HepG2 (cell line): Measurements from ENCODE around the gene MTHFS. TPM values are rescaled to one million over a fixed set of nuclear protein-coding genes. Genes with fewer than 3 reads are reported as not detected.

ENCODE experiments used
- ATAC-seq: fragments of 200-7000 bp; cut with Tn5 transposase; 3 replicates; pipeline ENCODE4 v1.9.1; 2020; ENCODE audit warnings: mild to moderate bottlenecking, moderate library complexity
- BruUV-seq: library from RNA; stranded (reverse); fragments of 400-500 nt; replicated peaks from 2 replicates; lab custom pipeline; 2021; lab: Mats Ljungman, UMichigan
- CTCF ChIA-PET: fragments of 300-600 bp; formaldehyde crosslinking; extraction: SDS; loops from one replicate; lab custom pipeline; 2021; ENCODE audit warnings: low total read pairs, inconsistent platforms, low intra/inter-chr PET ratio; lab: Yijun Ruan, JAX
- POLR2A ChIA-PET: fragments of 350-600 bp; sonication (Branson Sonifier 250); formaldehyde crosslinking; loops from one replicate; lab custom pipeline; 2020; ENCODE audit warnings: antibody characterized with exemption, inconsistent platforms; lab: Yijun Ruan, JAX
- DNase-seq: peaks from one replicate; pipeline ENCODE4 v3.0.0-alpha.2; 2015; ENCODE audit warnings: low spot score
- FAIRE-seq: peaks from 3 replicates; lab custom pipeline; 2011; peaks lifted over from hg19 to GRCh38; lab: Jason Lieb, UNC
- H2AFZ ChIP-seq: one replicate; pipeline ENCODE4 v1.6.1; 2011; ENCODE audit warnings: low read length, inconsistent platforms
- H3K27ac ChIP-seq: fragments of 300-600 bp; 3 replicates; pipeline ENCODE4 v1.8.0; 2011; ENCODE audit warnings: mixed run types, mild to moderate bottlenecking, mixed read lengths, low read length, inconsistent platforms; ENCODE audit not compliant: insufficient read depth; ENCODE audit errors: extremely low read length
- H3K27me3 ChIP-seq, 2 experiments: fragments of 200-600 bp in 1 of 2; 2 replicates in 1 of 2; 3 replicates in 1 of 2; pipeline versions ENCODE4 v1.6.0 to v1.8.0; 2011; ENCODE audit warnings: low read length in 2 of 2, mild to moderate bottlenecking in 2 of 2, moderate library complexity in 2 of 2, inconsistent platforms in 1 of 2; ENCODE audit not compliant: insufficient read depth in 2 of 2, control insufficient read depth in 1 of 2
- H3K36me3 ChIP-seq, 2 experiments: fragments of 200-600 bp in 1 of 2; replicated peaks in 1 of 2; 2 replicates in 1 of 2; 3 replicates in 1 of 2; pipeline versions ENCODE4 v1.5.1 to v1.8.0; 2011; ENCODE audit warnings: low read length in 2 of 2, inconsistent platforms in 1 of 2; ENCODE audit not compliant: insufficient read depth in 2 of 2, control insufficient read depth in 1 of 2
- H3K4me1 ChIP-seq: 2 replicates; pipeline ENCODE4 v1.5.1; 2012; ENCODE audit warnings: low read length, inconsistent platforms; ENCODE audit not compliant: insufficient read depth
- H3K4me2 ChIP-seq: 2 replicates; pipeline ENCODE4 v1.6.0; 2011; ENCODE audit warnings: low read depth, low read length, inconsistent platforms
- H3K4me3 ChIP-seq, 3 experiments: fragments of 200-600 bp in 1 of 3; sonication (generic), shearing (Covaris generic) in 1 of 3; replicated peaks in 1 of 3; 2 replicates each; pipeline ENCODE4 v1.5.1; 2011 to 2016; ENCODE audit warnings: low read length in 3 of 3, inconsistent platforms in 2 of 3, low read depth in 2 of 3, mild to moderate bottlenecking in 2 of 3, control low read depth in 1 of 3, mixed read lengths in 1 of 3; ENCODE audit not compliant: insufficient read depth in 1 of 3
- H3K79me2 ChIP-seq: one replicate; pipeline ENCODE4 v1.6.1; 2011; ENCODE audit warnings: low read length, inconsistent platforms; ENCODE audit not compliant: insufficient read depth
- H3K9ac ChIP-seq: 2 replicates; pipeline ENCODE4 v1.6.0; 2011; ENCODE audit warnings: mild to moderate bottlenecking, low read depth, low read length, inconsistent platforms; ENCODE audit not compliant: insufficient read depth
- H3K9me3 ChIP-seq: 2 replicates; pipeline ENCODE4 v1.5.1; 2012; ENCODE audit warnings: mild to moderate bottlenecking, low read length
- H4K20me1 ChIP-seq: 2 replicates; pipeline ENCODE4 v1.6.0; 2011; ENCODE audit warnings: inconsistent platforms, mild to moderate bottlenecking, low read length, moderate library complexity; ENCODE audit not compliant: insufficient read depth
- CERS6 ChIP-seq: sonication (generic); formaldehyde crosslinking; IDR thresholded peaks from 2 replicates; pipeline ENCODE4 v1.5.0; 2020; ENCODE audit warnings: missing genetic modification reagents
- CHCHD3 ChIP-seq: sonication (generic); formaldehyde crosslinking; IDR thresholded peaks from 2 replicates; pipeline ENCODE4 v1.8.0; 2022; ENCODE audit warnings: mild to moderate bottlenecking, missing genetic modification reagents, moderate library complexity
- FUBP1 ChIP-seq: sonication (generic); formaldehyde crosslinking; IDR thresholded peaks from 2 replicates; pipeline ENCODE4 v1.5.1; 2020; ENCODE audit warnings: missing genetic modification reagents, mild to moderate bottlenecking, borderline replicate concordance
- SAFB2 ChIP-seq: sonication (generic); formaldehyde crosslinking; IDR thresholded peaks from 2 replicates; pipeline ENCODE4 v1.5.1; 2020; ENCODE audit warnings: missing genetic modification reagents, low read depth, mild to moderate bottlenecking, borderline replicate concordance
- XBP1 ChIP-seq: sonication (generic); formaldehyde crosslinking; IDR thresholded peaks from 2 replicates; pipeline ENCODE4 v1.5.0; 2020; ENCODE audit warnings: missing genetic modification reagents
- ZNF512B ChIP-seq: sonication (generic); formaldehyde crosslinking; IDR thresholded peaks from 2 replicates; pipeline ENCODE4 v1.5.1; 2020; ENCODE audit warnings: missing genetic modification reagents, mild to moderate bottlenecking, borderline replicate concordance
- ZNF773 ChIP-seq: sonication (generic); formaldehyde crosslinking; IDR thresholded peaks from 2 replicates; pipeline ENCODE4 v1.4.0; 2020; ENCODE audit warnings: missing genetic modification reagents, borderline replicate concordance
- WGBS: methylation state at CpG from one replicate; pipeline ENCODE4 v1.1.6; 2017; ENCODE audit warnings: low lambda C conversion rate; 5-methylcytosine and 5-hydroxymethylcytosine counted together
- in situ Hi-C: cut with HindIII; loops from 2 replicates; pipeline ENCODE4 v1.10.0; 2017; ENCODE audit warnings: low pct_unique_long_range_greater_than_20kb; ENCODE audit not compliant: extremely low pct_ligation_motif_present
- intact Hi-C: fragments of 100-400 bp; cut with micrococcal nuclease; formaldehyde crosslinking; loops from one replicate; pipeline ENCODE4 v1.10.0; 2022; ENCODE audit not compliant: unreplicated experiment
- polyA plus RNA-seq, 8 experiments: library from polyadenylated mRNA; depleted of rRNA in 3 of 8; stranded (reverse) in 7 of 8; unstranded in 1 of 8; fragments of >200 nt; fragmentation: Illumina TruSeq in 4 of 8; extraction: Trizol in 4 of 8; gene quantifications; 2 replicates each; pipeline versions ENCODE4 v1.2.1 to v1.2.3, GENCODE V29; 2011 to 2016; ENCODE audit warnings: low read depth in 4 of 8, missing spikeins in 1 of 8, mixed read lengths in 1 of 8; ENCODE audit not compliant: insufficient read depth in 1 of 8
- total RNA-seq, 5 experiments: library from RNA; depleted of rRNA; stranded (reverse); fragments of >200 nt; fragmentation: Illumina TruSeq; extraction: Trizol; gene quantifications; 2 replicates each; pipeline ENCODE4 v1.2.3, GENCODE V29; 2016; ENCODE audit warnings: low read depth in 1 of 5

MTHFS gene
- total and polyA plus RNA-seq, 2 of the 13 experiments (the other 11 are each of a cell fraction or from before 2014, with no cell fraction given), result 37.0 to 49.7 TPM

GRCh38 chr15:79872358-79873017 lies 24.3 kb downstream of the MTHFS start:
- Histone ChIP-seq H3K9me3 (peaks cover 23% of the 10 kb centered on the region), H3K27ac (no peak overlapping the region), H3K4me3 (no peak overlapping the region), H2AFZ (no peak overlapping the region), H3K36me3 (peaks cover 6 to 44% of the 10 kb centered on the region in 2 experiments; a peak in 4 of 5 replicates), H3K79me2 (peaks cover 8% of the 10 kb centered on the region), H3K27me3 (no peaks in the 10 kb centered on the region), H3K9ac (no peak overlapping the region), H3K4me2 (no peak overlapping the region), H3K4me1 (peaks cover 29% of the 10 kb centered on the region), H4K20me1 (no peaks in the 10 kb centered on the region)
- BruUV-seq, result no TSS peak
- no peak for ATAC-seq
- no peak for TF ChIP-seq CHCHD3 (CRISPR knock-in tag)
- TF ChIP-seq ZNF773 (CRISPR knock-in tag), result no peak
- no peak for TF ChIP-seq SAFB2 (CRISPR knock-in tag)
- TF ChIP-seq ZNF512B, result no peak
- no peak for TF ChIP-seq XBP1 (CRISPR knock-in tag)
- TF ChIP-seq CERS6 (CRISPR knock-in tag), result no peak
- TF ChIP-seq FUBP1 (CRISPR knock-in tag), result no peak
- WGBS, result 98% methylated on average over 8 of the region's 8 CpGs
- intact Hi-C loops, result no loop called here
- FAIRE-seq, result no peak
- DNase-seq, result no peak
- ChIA-PET POLR2A (no interaction called here), CTCF (no interaction called here)
- in situ Hi-C loops, result no loop called here
